PC-9 (cell line): Measurements from ENCODE around the gene TEAD2. TPM values are rescaled to one million over a fixed set of nuclear protein-coding genes. Genes with fewer than 3 reads are reported as not detected.

Experiments used
- BruUV-seq: library from RNA; stranded (reverse); fragments of 400-500 nt; replicated peaks from 2 replicates; lab custom pipeline; 2021; lab: Mats Ljungman, UMichigan
- CTCF ChIA-PET: fragments of 300-600 bp; sonication (Branson Sonifier 250); formaldehyde crosslinking; loops from one replicate; lab custom pipeline; 2022; ENCODE audit warnings: antibody characterized with exemption; lab: Charles Lee
- POLR2A ChIA-PET: fragments of 300-600 bp; sonication (Branson Sonifier 250); formaldehyde crosslinking; loops from one replicate; lab custom pipeline; 2022; ENCODE audit warnings: antibody characterized with exemption; ENCODE audit not compliant: unreplicated experiment; lab: Charles Lee
- DNase-seq, 2 experiments: peaks; one replicate each; pipeline versions ENCODE4 v3.0.0 to v3.0.0-alpha.2; 2015 to 2022; ENCODE audit warnings: mixed read lengths in 1 of 2
- H2AFZ ChIP-seq: fragments of 200-600 bp; sonication (generic); 2 replicates; pipeline ENCODE4 v1.8.1; 2017; ENCODE audit warnings: antibody characterized with exemption
- H3F3A ChIP-seq: fragments of 200-600 bp; sonication (generic); 2 replicates; pipeline ENCODE4 v1.8.1; 2017; ENCODE audit warnings: antibody characterized with exemption, mild to moderate bottlenecking, low read depth; ENCODE audit not compliant: insufficient read depth
- H3K27ac ChIP-seq: fragments of 200-600 bp; sonication (generic); 2 replicates; pipeline ENCODE4 v1.6.1; 2016; ENCODE audit warnings: mixed run types
- H3K27me3 ChIP-seq: fragments of 200-600 bp; sonication (generic); 2 replicates; pipeline ENCODE4 v1.6.1; 2016; ENCODE audit warnings: low read depth, mixed run types; ENCODE audit not compliant: insufficient read depth
- H3K36me3 ChIP-seq: fragments of 200-600 bp; sonication (generic); 2 replicates; pipeline ENCODE4 v1.6.1; 2016; ENCODE audit warnings: low read depth, mixed run types
- H3K4me1 ChIP-seq: fragments of 200-600 bp; sonication (generic); replicated peaks from 2 replicates; pipeline ENCODE4 v1.6.1; 2016; ENCODE audit warnings: mixed run types; ENCODE audit not compliant: insufficient read depth
- H3K4me2 ChIP-seq: fragments of 200-600 bp; sonication (generic); 2 replicates; pipeline ENCODE4 v1.6.1; 2017; ENCODE audit warnings: mixed run types
- H3K4me3 ChIP-seq: fragments of 200-600 bp; sonication (generic); 2 replicates; pipeline ENCODE4 v1.6.1; 2016; ENCODE audit warnings: mixed run types
- H3K79me2 ChIP-seq: fragments of 200-600 bp; sonication (generic); 2 replicates; pipeline ENCODE4 v1.6.1; 2017; ENCODE audit warnings: low read depth, mixed run types
- H3K9me2 ChIP-seq: fragments of 200-600 bp; sonication (generic); 2 replicates; pipeline ENCODE4 v1.8.1; 2017; ENCODE audit warnings: mild to moderate bottlenecking; ENCODE audit not compliant: insufficient read depth
- H3K9me3 ChIP-seq: fragments of 200-600 bp; sonication (generic); 2 replicates; pipeline ENCODE4 v1.8.1; 2016; ENCODE audit warnings: low read depth; ENCODE audit not compliant: insufficient read depth
- H4K20me1 ChIP-seq: fragments of 200-600 bp; sonication (generic); 2 replicates; pipeline ENCODE4 v1.8.1; 2017; ENCODE audit not compliant: insufficient read depth
- EZH2 ChIP-seq: fragments of 200-600 bp; sonication (generic); IDR thresholded peaks from 2 replicates; pipeline ENCODE4 v1.8.0; 2017; ENCODE audit warnings: antibody characterized with exemption, low read depth
- intact Hi-C: fragments of 100-400 bp; cut with micrococcal nuclease; formaldehyde crosslinking; loops from one replicate; pipeline ENCODE4 v1.10.0; 2022; ENCODE audit not compliant: unreplicated experiment
- total RNA-seq: library from RNA; stranded (reverse); gene quantifications from 2 replicates; pipeline ENCODE4 v1.2.3, GENCODE V29; 2021
- TF ChIP-seq, protein P1 (sequence below): fragments of 200-600 bp; sonication (generic); conservative IDR thresholded peaks from 2 replicates; pipeline ENCODE4 v1.6.1; 2017; ENCODE audit warnings: mixed run types, antibody characterized with exemption, mild to moderate bottlenecking, moderate library complexity

TEAD2 gene
- total RNA-seq, 1 experiment from 2014 or later, result 55.6 TPM

DNA sequence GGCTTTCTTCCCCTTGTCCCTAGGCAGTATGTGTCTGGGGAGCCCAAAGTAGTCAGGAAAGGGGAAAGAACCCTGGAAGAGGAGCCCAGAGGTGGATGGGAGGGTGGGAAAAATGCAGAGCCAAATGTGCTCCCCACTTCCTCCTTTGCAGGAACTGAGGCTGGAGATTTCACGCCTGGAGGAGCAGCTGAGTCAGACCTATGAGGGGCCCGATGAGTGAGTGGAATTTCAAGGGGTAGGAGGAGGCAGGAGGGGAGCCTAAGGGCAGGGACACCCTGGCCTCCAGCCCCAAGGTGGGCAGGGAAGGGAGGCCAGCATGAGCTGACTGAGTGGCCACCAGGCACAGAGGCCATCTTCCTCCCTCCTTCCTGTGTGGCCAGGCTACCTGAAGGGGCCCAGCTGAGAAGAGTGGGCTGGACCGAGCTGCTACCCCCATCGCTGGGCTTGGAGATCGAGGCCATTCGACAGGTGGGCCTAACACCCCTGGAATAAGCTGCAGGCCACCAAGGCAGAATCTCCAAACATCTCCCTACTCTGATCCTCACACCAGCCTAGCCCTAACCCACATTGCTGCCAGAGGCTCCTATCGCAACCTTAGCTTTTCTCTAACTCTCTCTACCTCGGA is 46.7 kb upstream of the TEAD2 start:
- Histone ChIP-seq H3K4me1 (peaks cover 2% of the 10 kb centered on the region), H3K79me2 (no peaks in the 10 kb centered on the region), H3F3A (peaks cover 5% of the 10 kb centered on the region; the same call in 1 of the 2 replicates), H3K9me2 (no peaks in the 10 kb centered on the region), H3K36me3 (no peaks in the 10 kb centered on the region), H3K4me3 (no peak overlapping the region), H2AFZ (peak overlapping the region; percentile 29; the same call in 1 of the 2 replicates), H3K9me3 (no peaks in the 10 kb centered on the region), H3K27ac (no peak overlapping the region), H4K20me1 (no peaks in the 10 kb centered on the region), H3K27me3 (no peaks in the 10 kb centered on the region), H3K4me2 (no peak overlapping the region)
- TF ChIP-seq, protein P1, sequence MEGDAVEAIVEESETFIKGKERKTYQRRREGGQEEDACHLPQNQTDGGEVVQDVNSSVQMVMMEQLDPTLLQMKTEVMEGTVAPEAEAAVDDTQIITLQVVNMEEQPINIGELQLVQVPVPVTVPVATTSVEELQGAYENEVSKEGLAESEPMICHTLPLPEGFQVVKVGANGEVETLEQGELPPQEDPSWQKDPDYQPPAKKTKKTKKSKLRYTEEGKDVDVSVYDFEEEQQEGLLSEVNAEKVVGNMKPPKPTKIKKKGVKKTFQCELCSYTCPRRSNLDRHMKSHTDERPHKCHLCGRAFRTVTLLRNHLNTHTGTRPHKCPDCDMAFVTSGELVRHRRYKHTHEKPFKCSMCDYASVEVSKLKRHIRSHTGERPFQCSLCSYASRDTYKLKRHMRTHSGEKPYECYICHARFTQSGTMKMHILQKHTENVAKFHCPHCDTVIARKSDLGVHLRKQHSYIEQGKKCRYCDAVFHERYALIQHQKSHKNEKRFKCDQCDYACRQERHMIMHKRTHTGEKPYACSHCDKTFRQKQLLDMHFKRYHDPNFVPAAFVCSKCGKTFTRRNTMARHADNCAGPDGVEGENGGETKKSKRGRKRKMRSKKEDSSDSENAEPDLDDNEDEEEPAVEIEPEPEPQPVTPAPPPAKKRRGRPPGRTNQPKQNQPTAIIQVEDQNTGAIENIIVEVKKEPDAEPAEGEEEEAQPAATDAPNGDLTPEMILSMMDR, result no peak
- TF ChIP-seq EZH2, result no peak
- ChIA-PET POLR2A (no interaction called here), CTCF (no interaction called here)
- BruUV-seq, result no TSS peak
- DNase-seq, result no peak
- intact Hi-C loops, result no loop called here

DNA sequence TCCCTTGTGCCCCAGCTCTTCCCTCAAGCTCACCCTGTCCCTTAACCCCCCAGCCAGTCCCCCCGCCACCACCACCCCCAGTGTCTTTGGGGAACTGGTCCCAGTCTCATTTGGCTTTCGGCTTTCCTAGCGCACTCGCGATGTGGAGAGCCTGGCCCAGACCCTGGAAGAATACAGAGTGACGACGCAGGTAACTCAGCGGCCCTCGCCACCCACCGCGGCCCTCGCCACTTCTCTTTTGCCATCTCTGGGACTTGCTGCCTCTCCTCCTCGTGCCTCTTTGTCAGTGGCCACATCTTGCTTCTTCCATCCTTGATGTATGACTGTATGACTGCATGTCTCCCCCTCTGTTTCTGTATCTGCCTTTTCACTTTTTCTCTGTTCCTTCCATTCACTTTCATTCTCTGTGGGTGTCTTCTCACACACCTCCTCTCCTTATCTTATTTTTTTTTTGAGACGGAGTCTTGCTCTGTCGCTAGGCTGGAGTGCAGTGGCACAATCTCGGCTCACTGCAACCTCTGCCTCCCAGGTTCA is 45.3 kb upstream of the TEAD2 start:
- POLR2A ChIA-PET, result no interaction called here

DNA sequence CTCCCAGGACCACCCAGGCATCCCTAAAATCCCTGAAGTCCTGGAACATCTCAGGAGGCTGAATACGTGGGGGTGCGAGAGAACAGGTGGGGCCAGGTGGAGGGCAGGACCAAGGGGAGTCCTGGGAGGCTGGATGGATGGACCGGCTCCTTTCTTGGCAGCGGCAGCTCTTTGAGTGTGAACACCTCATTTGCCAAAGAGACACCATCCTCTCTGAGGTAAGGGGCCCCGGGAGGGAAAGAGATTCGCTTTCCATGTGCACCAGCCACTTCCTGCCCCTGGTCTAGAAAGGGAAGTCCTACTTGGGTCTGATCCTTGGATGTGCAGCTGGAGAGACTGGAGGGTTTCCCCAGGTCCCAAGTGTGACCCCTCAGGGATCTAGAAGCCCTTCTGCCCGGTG is 44.9 kb upstream of the TEAD2 start:
- no peaks in the 10 kb centered on the region for H3K79me2 ChIP-seq
- no peaks in the 10 kb centered on the region for H3K27me3 ChIP-seq
- H3K27ac ChIP-seq, result no peak overlapping the region
- H3K36me3 ChIP-seq, result no peaks in the 10 kb centered on the region
- no peaks in the 10 kb centered on the region for H3K9me2 ChIP-seq
- CTCF ChIA-PET, result no interaction called here
- POLR2A ChIA-PET, result no interaction called here
- H3K4me1 ChIP-seq, result peaks cover 9% of the 10 kb centered on the region
- TF ChIP-seq EZH2, result no peak
- TF ChIP-seq, protein P1, result no peak
- no peak overlapping the region for H3K4me2 ChIP-seq
- no TSS peak for BruUV-seq
- no peak overlapping the region for H2AFZ ChIP-seq
- intact Hi-C loops, result no loop called here
- peaks cover 12% of the 10 kb centered on the region for H3F3A ChIP-seq
- no peaks in the 10 kb centered on the region for H4K20me1 ChIP-seq
- no peaks in the 10 kb centered on the region for H3K9me3 ChIP-seq
- no peak for DNase-seq
- no peak overlapping the region for H3K4me3 ChIP-seq

More for the DNA sequence above, 45.3 kb upstream of the TEAD2 start:
- Histone ChIP-seq H3F3A (peaks cover 12% of the 10 kb centered on the region), H3K9me3 (no peaks in the 10 kb centered on the region), H3K36me3 (no peaks in the 10 kb centered on the region), H3K9me2 (no peaks in the 10 kb centered on the region), H3K4me2 (no peak overlapping the region), H2AFZ (no peak overlapping the region), H3K79me2 (no peaks in the 10 kb centered on the region), H3K4me1 (peaks cover 9% of the 10 kb centered on the region), H3K27ac (no peak overlapping the region), H3K4me3 (no peak overlapping the region), H3K27me3 (no peaks in the 10 kb centered on the region), H4K20me1 (no peaks in the 10 kb centered on the region)
- DNase-seq, result no peak
- TF ChIP-seq, protein P1, result no peak
- TF ChIP-seq EZH2, result no peak
- intact Hi-C loops, result no loop called here
- BruUV-seq, result no TSS peak
- CTCF ChIA-PET, result no interaction called here
